Right lobe of liver (tissue), 4 donors: ENCODE data around the gene MTCH2.

Experiments
- CTCF ChIP-seq, 4 donors: fragments of 200-600 bp in 3 of 4; fragments of 450-650 bp in 1 of 4; IDR thresholded peaks; one replicate each; pipeline versions ENCODE4 v1.5.1 to v1.8.0; 2016 to 2022; ENCODE audit warnings: antibody characterized with exemption in 4 of 4, mild to moderate bottlenecking in 2 of 4
- POLR2A ChIP-seq: fragments of 450-650 bp; IDR thresholded peaks from one replicate; pipeline ENCODE4 v1.6.1; 2017; ENCODE audit warnings: antibody characterized with exemption, mild to moderate bottlenecking
- donor health status: DM: no; HTN: no; CAD: no.
- donor health status: DM: no; HTN: no; CAD: no.
- donor health status: DM: no; HTN: yes; CAD: no.

DNA sequence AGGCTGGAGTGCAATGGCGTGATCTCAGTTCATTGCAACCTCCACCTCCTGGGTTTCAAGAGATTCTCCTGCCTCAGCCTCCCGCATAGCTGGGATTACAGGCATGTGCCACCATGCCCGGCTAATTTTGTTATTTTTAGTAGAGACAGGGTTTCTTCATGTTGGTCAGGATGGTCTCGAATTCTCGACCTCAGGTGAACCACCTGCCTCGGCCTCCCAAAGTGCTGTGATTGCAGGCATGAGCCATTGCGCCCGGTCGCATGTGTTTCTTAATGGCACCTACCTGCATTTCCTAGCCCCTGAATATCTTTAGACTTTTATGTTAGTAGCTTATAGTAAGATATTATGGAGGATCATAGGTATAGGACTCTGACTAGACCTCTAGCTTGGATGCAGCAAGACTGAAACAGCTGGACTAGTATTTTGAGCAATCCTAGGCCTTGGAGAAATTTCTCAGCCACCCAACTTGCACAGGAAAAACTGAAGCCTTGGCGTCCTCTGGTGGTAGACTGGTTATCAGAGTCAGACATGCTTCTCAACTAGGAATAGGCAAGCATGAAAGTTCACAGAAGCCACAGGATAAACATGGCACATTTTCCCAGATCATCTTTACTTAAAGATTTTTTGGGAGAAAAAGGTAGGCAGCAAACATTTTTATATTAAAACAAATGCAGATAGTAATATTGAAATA, 25.5 kb downstream of the MTCH2 start:
- no peak for TF ChIP-seq POLR2A
- TF ChIP-seq CTCF (IDR thresholded peaks at IDR 0.05): peak; percentile 37 to 48 (median 38)
